Measurements from ENCODE around the gene APP.

The APP gene

GRCh38 chr21:25863747-25864146, 306.8 kb downstream of the APP start:
- H3K27me3 ChIP-seq (ENCODE audit: insufficient read depth, poor library complexity, severe bottlenecking): no peaks in the 10 kb centered on the region
- no peak overlapping the region for H3K27ac ChIP-seq (replicated peaks)
- no peak overlapping the region for H3K4me3 ChIP-seq (replicated peaks; ENCODE audit: insufficient read depth, low read length)
- no peak for TF ChIP-seq CTCF (IDR thresholded peaks at IDR 0.05; ENCODE audit: insufficient read depth, low read length)
- no peak for TF ChIP-seq POLR2AphosphoS5 (IDR thresholded peaks at IDR 0.05; ENCODE audit: low read depth)
- DNase-seq (ENCODE audit: low read depth in 1 of 2, low spot score in 1 of 2): no peak

- H3K27ac ChIP-seq (replicated peaks): no peak overlapping the region
- no peak for DNase-seq (ENCODE audit: low read depth in 1 of 2, low spot score in 1 of 2)
- no peak for TF ChIP-seq SPI1 (IDR thresholded peaks at IDR 0.05; ENCODE audit: borderline replicate concordance, low read depth)
- TF ChIP-seq GABPA (IDR thresholded peaks at IDR 0.05; ENCODE audit: low read depth): no peak
- TF ChIP-seq POLR2AphosphoS5 (IDR thresholded peaks at IDR 0.05; ENCODE audit: low read depth): no peak
- no peak for TF ChIP-seq REST (IDR thresholded peaks at IDR 0.05; ENCODE audit: insufficient replicate concordance, low read depth)
- no peaks in the 10 kb centered on the region for H3K27me3 ChIP-seq (ENCODE audit: insufficient read depth, poor library complexity, severe bottlenecking)
- no peak overlapping the region for H3K4me3 ChIP-seq (replicated peaks; ENCODE audit: insufficient read depth, low read length)
Measured at GRCh38 chr21:25863031-25863430, 307.5 kb downstream of the APP start.

GRCh38 chr21:25862596-25862995, 308.0 kb downstream of the APP start:
- Histone ChIP-seq H3K27me3 (ENCODE audit: insufficient read depth, poor library complexity, severe bottlenecking) (no peaks in the 10 kb centered on the region), H3K4me3 (replicated peaks; ENCODE audit: insufficient read depth, low read length) (no peak overlapping the region), H3K27ac (replicated peaks) (no peak overlapping the region)
- DNase-seq (ENCODE audit: low read depth in 1 of 2, low spot score in 1 of 2): peak in 1 of 2 experiments; percentile 42
- TF ChIP-seq CTCF (IDR thresholded peaks at IDR 0.05; ENCODE audit: insufficient read depth, low read length) (peak; percentile 65), SPI1 (IDR thresholded peaks at IDR 0.05; ENCODE audit: borderline replicate concordance, low read depth) (peak; percentile 49; the same call in 1 of the 2 replicates), GABPA (IDR thresholded peaks at IDR 0.05; ENCODE audit: low read depth) (no peak), POLR2AphosphoS5 (IDR thresholded peaks at IDR 0.05; ENCODE audit: low read depth) (no peak)

- H3K4me3 ChIP-seq (replicated peaks; ENCODE audit: insufficient read depth, low read length): no peak overlapping the region
- H3K27ac ChIP-seq (replicated peaks): no peak overlapping the region
- no peak for TF ChIP-seq SPI1 (IDR thresholded peaks at IDR 0.05; ENCODE audit: borderline replicate concordance, low read depth)
- TF ChIP-seq GABPA (IDR thresholded peaks at IDR 0.05; ENCODE audit: low read depth): no peak
- no peak for TF ChIP-seq CTCF (IDR thresholded peaks at IDR 0.05; ENCODE audit: insufficient read depth, low read length)
- TF ChIP-seq REST (IDR thresholded peaks at IDR 0.05; ENCODE audit: insufficient replicate concordance, low read depth): no peak
- no peak for TF ChIP-seq POLR2AphosphoS5 (IDR thresholded peaks at IDR 0.05; ENCODE audit: low read depth)
- no peaks in the 10 kb centered on the region for H3K27me3 ChIP-seq (ENCODE audit: insufficient read depth, poor library complexity, severe bottlenecking)
- DNase-seq (ENCODE audit: low read depth in 1 of 2, low spot score in 1 of 2): no peak
Measured at GRCh38 chr21:25862112-25862511, 308.5 kb downstream of the APP start.
